PC-9 (cell line): ENCODE results near the gene LMX1B. TPM values are rescaled to one million over a fixed set of nuclear protein-coding genes. Genes with fewer than 3 reads are reported as not detected.

ENCODE experiments used
- BruUV-seq: library from RNA; stranded (reverse); fragments of 400-500 nt; replicated peaks from 2 replicates; lab custom pipeline; 2021; lab: Mats Ljungman, UMichigan
- CTCF ChIA-PET: fragments of 300-600 bp; sonication (Branson Sonifier 250); formaldehyde crosslinking; loops from one replicate; lab custom pipeline; 2022; ENCODE audit warnings: antibody characterized with exemption; lab: Charles Lee
- POLR2A ChIA-PET: fragments of 300-600 bp; sonication (Branson Sonifier 250); formaldehyde crosslinking; loops from one replicate; lab custom pipeline; 2022; ENCODE audit warnings: antibody characterized with exemption; ENCODE audit not compliant: unreplicated experiment; lab: Charles Lee
- DNase-seq, 2 experiments: peaks; one replicate each; pipeline versions ENCODE4 v3.0.0 to v3.0.0-alpha.2; 2015 to 2022; ENCODE audit warnings: mixed read lengths in 1 of 2
- H2AFZ ChIP-seq: fragments of 200-600 bp; sonication (generic); 2 replicates; pipeline ENCODE4 v1.8.1; 2017; ENCODE audit warnings: antibody characterized with exemption
- H3F3A ChIP-seq: fragments of 200-600 bp; sonication (generic); 2 replicates; pipeline ENCODE4 v1.8.1; 2017; ENCODE audit warnings: antibody characterized with exemption, mild to moderate bottlenecking, low read depth; ENCODE audit not compliant: insufficient read depth
- H3K27ac ChIP-seq: fragments of 200-600 bp; sonication (generic); 2 replicates; pipeline ENCODE4 v1.6.1; 2016; ENCODE audit warnings: mixed run types
- H3K27me3 ChIP-seq: fragments of 200-600 bp; sonication (generic); 2 replicates; pipeline ENCODE4 v1.6.1; 2016; ENCODE audit warnings: low read depth, mixed run types; ENCODE audit not compliant: insufficient read depth
- H3K36me3 ChIP-seq: fragments of 200-600 bp; sonication (generic); 2 replicates; pipeline ENCODE4 v1.6.1; 2016; ENCODE audit warnings: low read depth, mixed run types
- H3K4me1 ChIP-seq: fragments of 200-600 bp; sonication (generic); replicated peaks from 2 replicates; pipeline ENCODE4 v1.6.1; 2016; ENCODE audit warnings: mixed run types; ENCODE audit not compliant: insufficient read depth
- H3K4me2 ChIP-seq: fragments of 200-600 bp; sonication (generic); 2 replicates; pipeline ENCODE4 v1.6.1; 2017; ENCODE audit warnings: mixed run types
- H3K4me3 ChIP-seq: fragments of 200-600 bp; sonication (generic); 2 replicates; pipeline ENCODE4 v1.6.1; 2016; ENCODE audit warnings: mixed run types
- H3K79me2 ChIP-seq: fragments of 200-600 bp; sonication (generic); 2 replicates; pipeline ENCODE4 v1.6.1; 2017; ENCODE audit warnings: low read depth, mixed run types
- H3K9me2 ChIP-seq: fragments of 200-600 bp; sonication (generic); 2 replicates; pipeline ENCODE4 v1.8.1; 2017; ENCODE audit warnings: mild to moderate bottlenecking; ENCODE audit not compliant: insufficient read depth
- H3K9me3 ChIP-seq: fragments of 200-600 bp; sonication (generic); 2 replicates; pipeline ENCODE4 v1.8.1; 2016; ENCODE audit warnings: low read depth; ENCODE audit not compliant: insufficient read depth
- H4K20me1 ChIP-seq: fragments of 200-600 bp; sonication (generic); 2 replicates; pipeline ENCODE4 v1.8.1; 2017; ENCODE audit not compliant: insufficient read depth
- CTCF ChIP-seq: fragments of 200-600 bp; sonication (generic); conservative IDR thresholded peaks from 2 replicates; pipeline ENCODE4 v1.6.1; 2017; ENCODE audit warnings: mixed run types, antibody characterized with exemption, mild to moderate bottlenecking, moderate library complexity
- EZH2 ChIP-seq: fragments of 200-600 bp; sonication (generic); IDR thresholded peaks from 2 replicates; pipeline ENCODE4 v1.8.0; 2017; ENCODE audit warnings: antibody characterized with exemption, low read depth
- intact Hi-C: fragments of 100-400 bp; cut with micrococcal nuclease; formaldehyde crosslinking; loops from one replicate; pipeline ENCODE4 v1.10.0; 2022; ENCODE audit not compliant: unreplicated experiment
- total RNA-seq: library from RNA; stranded (reverse); gene quantifications from 2 replicates; pipeline ENCODE4 v1.2.3, GENCODE V29; 2021

The LMX1B gene
- total RNA-seq, 1 experiment from 2014 or later, result not detected

- no peaks in the 10 kb centered on the region for H3K9me3 ChIP-seq
- BruUV-seq, result no TSS peak
- POLR2A ChIA-PET, result no interaction called here
- H3F3A ChIP-seq, result no peaks in the 10 kb centered on the region
- CTCF ChIA-PET, result interaction anchor here (0.7 to 1.1 kb wide), 2 partner anchors 81 to 1199 kb away, joined by 3 to 4 read pairs; no protein-coding TSS in a partner anchor
- no peak for TF ChIP-seq EZH2
- H3K9me2 ChIP-seq, result no peaks in the 10 kb centered on the region
- intact Hi-C loops, result no loop called here
- H3K4me2 ChIP-seq, result no peak overlapping the region
- H4K20me1 ChIP-seq, result no peaks in the 10 kb centered on the region
- no peak for DNase-seq
- no peaks in the 10 kb centered on the region for H3K36me3 ChIP-seq
- H3K4me1 ChIP-seq, result no peaks in the 10 kb centered on the region
- H3K4me3 ChIP-seq, result no peak overlapping the region
- H3K27me3 ChIP-seq, result peaks cover 46% of the 10 kb centered on the region
- H2AFZ ChIP-seq, result no peak overlapping the region
- H3K79me2 ChIP-seq, result no peaks in the 10 kb centered on the region
- H3K27ac ChIP-seq, result no peak overlapping the region
These were observed 4.5 kb upstream of the LMX1B start for GRCh38 chr9:126609191-126609590.

- no peak for TF ChIP-seq EZH2
- no peak for TF ChIP-seq CTCF
- Histone ChIP-seq H3F3A (no peaks in the 10 kb centered on the region), H2AFZ (no peak overlapping the region), H3K27ac (no peak overlapping the region), H3K4me2 (no peak overlapping the region), H3K9me3 (no peaks in the 10 kb centered on the region), H3K27me3 (peaks cover 46% of the 10 kb centered on the region), H3K9me2 (no peaks in the 10 kb centered on the region), H3K36me3 (no peaks in the 10 kb centered on the region), H3K4me3 (no peak overlapping the region), H3K4me1 (no peaks in the 10 kb centered on the region), H3K79me2 (no peaks in the 10 kb centered on the region), H4K20me1 (no peaks in the 10 kb centered on the region)
- no peak for DNase-seq
- CTCF ChIA-PET, result interaction anchor here (0.7 to 1.1 kb wide), 2 partner anchors 81 to 1199 kb away, joined by 3 to 4 read pairs; no protein-coding TSS in a partner anchor
- POLR2A ChIA-PET, result no interaction called here
- no TSS peak for BruUV-seq
- intact Hi-C loops, result no loop called here
These were observed 3.9 kb upstream of the LMX1B start for GRCh38 chr9:126609711-126610388.

- Histone ChIP-seq H3K27me3 (peaks cover 46% of the 10 kb centered on the region), H2AFZ (no peak overlapping the region), H3K4me1 (no peaks in the 10 kb centered on the region), H3K4me2 (no peak overlapping the region), H3K27ac (no peak overlapping the region), H3F3A (no peaks in the 10 kb centered on the region), H4K20me1 (no peaks in the 10 kb centered on the region), H3K36me3 (no peaks in the 10 kb centered on the region), H3K79me2 (no peaks in the 10 kb centered on the region), H3K9me3 (no peaks in the 10 kb centered on the region), H3K9me2 (no peaks in the 10 kb centered on the region), H3K4me3 (no peak overlapping the region)
- ChIA-PET POLR2A (no interaction called here), CTCF (no interaction called here)
- no TSS peak for BruUV-seq
- DNase-seq, result no peak
- TF ChIP-seq CTCF (no peak), EZH2 (no peak)
- intact Hi-C loops, result loop anchor here (1.0 kb wide), 2 partner anchors 79 to 170 kb away; no protein-coding TSS in a partner anchor
These were observed 2.5 kb upstream of the LMX1B start for GRCh38 chr9:126611193-126611591.
